Prostate gland (tissue), 2 donors: ENCODE results near the gene VTI1B. TPM values are rescaled to one million over a fixed set of nuclear protein-coding genes. Genes with fewer than 3 reads are reported as not detected.

Experiments
- DNase-seq: peaks from one replicate; pipeline ENCODE4 v3.0.0-alpha.2; 2019; ENCODE audit warnings: low spot score
- H3K27ac ChIP-seq, 2 donors: fragments of 200-600 bp; sonication (generic); 2 replicates each; pipeline ENCODE4 v1.5.1; 2017 to 2019
- H3K27me3 ChIP-seq: fragments of 200-600 bp; sonication (generic); replicated peaks from 2 replicates; pipeline ENCODE4 v1.5.1; 2019; ENCODE audit not compliant: insufficient read depth
- H3K36me3 ChIP-seq, 2 donors: fragments of 200-600 bp; sonication (generic); 1 replicate in 1 of 2; 2 replicates in 1 of 2; pipeline versions ENCODE4 v1.5.1 to v1.8.1; 2017 to 2019
- H3K4me1 ChIP-seq: fragments of 200-600 bp; sonication (generic); replicated peaks from 2 replicates; pipeline ENCODE4 v1.5.1; 2019
- H3K4me3 ChIP-seq, 2 donors: fragments of 200-600 bp; sonication (generic); 2 replicates each; pipeline ENCODE4 v1.5.1; 2017 to 2019
- H3K9me3 ChIP-seq: fragments of 200-600 bp; sonication (generic); 2 replicates; pipeline ENCODE4 v1.5.1; 2017
- POLR2A ChIP-seq: fragments of 450-650 bp; IDR thresholded peaks from one replicate; pipeline ENCODE4 v1.6.1; 2016; ENCODE audit warnings: antibody characterized with exemption, mild to moderate bottlenecking
- POLR2AphosphoS5 ChIP-seq: sonication (generic); formaldehyde crosslinking; IDR thresholded peaks from one replicate; pipeline ENCODE4 v1.6.1; 2017; ENCODE audit warnings: antibody characterized with exemption
- WGBS: methylation state at CpG from one replicate; pipeline ENCODE4 v1.1.5; 2018; 5-methylcytosine and 5-hydroxymethylcytosine counted together
- intact Hi-C: fragments of 100-400 bp; cut with DNase I; formaldehyde crosslinking; loops from one replicate; pipeline ENCODE4 v1.14.2; 2022
- total RNA-seq, 2 donors: library from RNA; depleted of rRNA; stranded (reverse); fragments of >200 nt; gene quantifications; one replicate each; pipeline ENCODE4 v1.1.0, GENCODE V29; 2016
- TF ChIP-seq, protein P1 (sequence below), 4 experiments: fragments of 200-600 bp in 2 of 4; fragments of 450-650 bp in 2 of 4; sonication (generic) in 2 of 4; IDR thresholded peaks; 1 replicate in 3 of 4; 2 replicates in 1 of 4; pipeline ENCODE4 v1.5.1; 2016 to 2019; ENCODE audit warnings: antibody characterized with exemption in 4 of 4, mild to moderate bottlenecking in 2 of 4, moderate library complexity in 2 of 4

VTI1B gene
- total RNA-seq, 2 donors from 2014 or later, result 52.0 to 52.6 TPM

DNA sequence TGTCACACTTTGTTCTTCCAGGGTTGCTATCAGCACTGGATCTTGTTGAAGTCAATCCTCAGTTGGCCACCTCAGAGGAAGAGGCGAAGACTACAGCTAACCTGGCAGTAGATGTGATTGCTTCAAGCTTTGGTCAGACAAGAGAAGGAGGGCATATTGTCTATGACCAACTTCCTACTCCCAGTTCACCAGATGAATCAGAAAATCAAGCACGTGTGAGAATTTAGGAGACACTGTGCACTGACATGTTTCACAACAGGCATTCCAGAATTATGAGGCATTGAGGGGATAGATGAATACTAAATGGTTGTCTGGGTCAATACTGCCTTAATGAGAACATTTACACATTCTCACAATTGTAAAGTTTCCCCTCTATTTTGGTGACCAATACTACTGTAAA lies 23.7 kb downstream of the VTI1B start:
- peaks cover 0 to 23% of the 10 kb centered on the region in 2 donors for H3K36me3 ChIP-seq
- H3K27me3 ChIP-seq, result no peaks in the 10 kb centered on the region
- 66% methylated on average over 2 of the region's 2 CpGs for WGBS
- no peak overlapping the region for H3K27ac ChIP-seq
- H3K9me3 ChIP-seq, result no peaks in the 10 kb centered on the region
- no peaks in the 10 kb centered on the region for H3K4me1 ChIP-seq
- TF ChIP-seq POLR2AphosphoS5, result no peak
- TF ChIP-seq POLR2A, result no peak
- TF ChIP-seq, protein P1, sequence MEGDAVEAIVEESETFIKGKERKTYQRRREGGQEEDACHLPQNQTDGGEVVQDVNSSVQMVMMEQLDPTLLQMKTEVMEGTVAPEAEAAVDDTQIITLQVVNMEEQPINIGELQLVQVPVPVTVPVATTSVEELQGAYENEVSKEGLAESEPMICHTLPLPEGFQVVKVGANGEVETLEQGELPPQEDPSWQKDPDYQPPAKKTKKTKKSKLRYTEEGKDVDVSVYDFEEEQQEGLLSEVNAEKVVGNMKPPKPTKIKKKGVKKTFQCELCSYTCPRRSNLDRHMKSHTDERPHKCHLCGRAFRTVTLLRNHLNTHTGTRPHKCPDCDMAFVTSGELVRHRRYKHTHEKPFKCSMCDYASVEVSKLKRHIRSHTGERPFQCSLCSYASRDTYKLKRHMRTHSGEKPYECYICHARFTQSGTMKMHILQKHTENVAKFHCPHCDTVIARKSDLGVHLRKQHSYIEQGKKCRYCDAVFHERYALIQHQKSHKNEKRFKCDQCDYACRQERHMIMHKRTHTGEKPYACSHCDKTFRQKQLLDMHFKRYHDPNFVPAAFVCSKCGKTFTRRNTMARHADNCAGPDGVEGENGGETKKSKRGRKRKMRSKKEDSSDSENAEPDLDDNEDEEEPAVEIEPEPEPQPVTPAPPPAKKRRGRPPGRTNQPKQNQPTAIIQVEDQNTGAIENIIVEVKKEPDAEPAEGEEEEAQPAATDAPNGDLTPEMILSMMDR (IDR thresholded peaks at IDR 0.05), result no peak
- intact Hi-C loops, result no loop called here
- DNase-seq, result no peak
- H3K4me3 ChIP-seq, result no peak overlapping the region

DNA sequence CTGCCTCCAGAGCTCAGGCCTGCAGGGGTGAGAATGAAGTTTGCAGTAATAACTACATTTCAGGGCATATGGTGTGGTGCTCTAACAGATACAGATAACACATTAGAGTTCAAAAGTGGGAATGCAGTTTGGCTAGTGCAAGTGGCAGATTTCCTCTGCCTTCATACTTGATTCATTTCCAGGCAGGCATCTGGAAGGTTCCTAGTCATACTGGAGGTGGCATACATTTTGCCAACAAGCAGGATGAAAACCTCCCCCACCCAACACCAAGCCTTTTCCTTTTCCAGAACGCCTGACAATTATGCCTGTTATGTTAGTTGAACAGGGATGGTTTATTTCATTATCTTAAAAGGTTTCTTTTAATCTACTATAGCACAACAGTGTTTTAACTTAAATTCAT lies 24.3 kb downstream of the VTI1B start:
- no peak for DNase-seq
- peaks cover 0 to 23% of the 10 kb centered on the region in 2 donors for H3K36me3 ChIP-seq
- H3K9me3 ChIP-seq, result no peaks in the 10 kb centered on the region
- WGBS, result 74% methylated on average over 1 of the region's 1 CpG
- H3K4me1 ChIP-seq, result no peaks in the 10 kb centered on the region
- H3K27ac ChIP-seq, result no peak overlapping the region
- intact Hi-C loops, result no loop called here
- H3K4me3 ChIP-seq, result no peak overlapping the region
- TF ChIP-seq, protein P1 (IDR thresholded peaks at IDR 0.05), result no peak
- no peak for TF ChIP-seq POLR2A
- no peak for TF ChIP-seq POLR2AphosphoS5
- no peaks in the 10 kb centered on the region for H3K27me3 ChIP-seq

DNA sequence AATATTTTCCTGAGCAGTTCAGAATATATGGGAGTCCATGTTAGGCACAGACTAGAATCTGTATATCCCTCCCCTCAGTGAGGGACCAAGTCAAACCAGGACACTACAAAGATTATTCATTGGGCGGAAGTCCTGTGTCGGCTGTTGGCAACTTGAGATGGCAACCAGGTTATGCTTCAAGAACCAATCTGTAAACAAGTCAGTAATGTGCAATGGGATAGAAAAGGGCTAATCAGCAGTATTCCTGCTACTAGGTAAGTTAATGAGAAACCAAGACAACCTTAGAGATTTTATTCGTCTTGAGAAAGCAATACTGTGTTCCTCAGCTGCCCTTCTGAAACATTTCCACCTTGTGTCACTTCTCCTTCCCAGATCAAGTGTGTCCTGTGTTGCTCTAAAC lies 28.3 kb downstream of the VTI1B start:
- intact Hi-C loops, result no loop called here
- H3K9me3 ChIP-seq, result no peaks in the 10 kb centered on the region
- peaks cover 0 to 10% of the 10 kb centered on the region in 2 donors for H3K36me3 ChIP-seq
- H3K4me1 ChIP-seq, result no peaks in the 10 kb centered on the region
- H3K4me3 ChIP-seq, result no peak overlapping the region
- TF ChIP-seq POLR2AphosphoS5, result no peak
- TF ChIP-seq, protein P1 (IDR thresholded peaks at IDR 0.05), result no peak
- TF ChIP-seq POLR2A, result no peak
- H3K27me3 ChIP-seq, result no peaks in the 10 kb centered on the region
- DNase-seq, result no peak
- 73% methylated on average over 3 of the region's 3 CpGs for WGBS
- H3K27ac ChIP-seq, result no peak overlapping the region

DNA sequence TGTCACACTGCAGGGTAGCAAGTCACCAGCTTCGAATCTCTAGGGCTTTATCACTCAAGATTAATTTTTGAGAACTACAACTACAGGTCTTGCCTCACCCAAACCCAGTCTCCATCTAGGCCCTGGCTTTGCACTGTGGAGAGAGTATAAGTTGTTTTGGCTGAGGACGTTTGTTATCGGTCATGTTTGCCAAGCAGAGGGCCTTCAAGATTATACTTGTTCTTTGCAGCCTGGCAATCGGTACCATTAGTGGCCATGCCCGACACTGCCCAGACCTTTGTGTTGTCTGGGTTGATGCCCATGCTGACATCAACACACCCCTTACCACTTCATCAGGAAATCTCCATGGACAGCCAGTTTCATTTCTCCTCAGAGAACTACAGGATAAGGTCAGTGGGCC lies 29.0 kb downstream of the VTI1B start:
- Histone ChIP-seq H3K9me3 (no peaks in the 10 kb centered on the region), H3K4me3 (no peak overlapping the region), H3K27ac (no peak overlapping the region), H3K4me1 (no peaks in the 10 kb centered on the region), H3K36me3 (peaks cover 0 to 10% of the 10 kb centered on the region in 2 donors), H3K27me3 (no peaks in the 10 kb centered on the region)
- TF ChIP-seq POLR2AphosphoS5 (no peak), POLR2A (no peak)
- TF ChIP-seq, protein P1 (IDR thresholded peaks at IDR 0.05), result no peak
- intact Hi-C loops, result no loop called here
- no peak for DNase-seq
- WGBS, result 66% methylated on average over 5 of the region's 5 CpGs

DNA sequence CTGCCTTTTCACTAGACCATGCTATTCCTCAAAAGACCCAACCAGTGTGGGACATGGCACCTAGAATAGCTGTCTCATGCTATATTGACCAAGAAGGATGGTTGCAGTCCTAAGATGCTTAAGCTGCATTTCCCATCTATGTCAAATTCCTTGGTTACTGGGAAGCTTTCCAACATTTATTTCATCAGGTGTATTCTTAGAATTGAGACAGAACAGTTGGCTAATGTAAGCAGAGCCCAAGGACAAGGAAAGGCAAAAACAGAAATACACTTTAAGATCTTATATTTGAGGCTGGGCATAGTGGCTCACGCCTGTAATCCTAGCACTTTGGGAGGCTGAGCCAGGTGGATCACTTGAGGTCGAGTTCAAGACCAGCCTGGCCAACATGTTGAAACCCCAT lies 30.0 kb downstream of the VTI1B start:
- WGBS, result 88% methylated on average over 2 of the region's 2 CpGs
- Histone ChIP-seq H3K9me3 (no peaks in the 10 kb centered on the region), H3K4me1 (no peaks in the 10 kb centered on the region), H3K27me3 (no peaks in the 10 kb centered on the region), H3K4me3 (no peak overlapping the region), H3K27ac (no peak overlapping the region), H3K36me3 (peaks cover 0 to 8% of the 10 kb centered on the region in 2 donors)
- no peak for TF ChIP-seq POLR2A
- TF ChIP-seq, protein P1 (IDR thresholded peaks at IDR 0.05), result no peak
- TF ChIP-seq POLR2AphosphoS5, result no peak
- no peak for DNase-seq
- intact Hi-C loops, result no loop called here
